Uterus (tissue), 2 donors: Measurements from ENCODE around the gene VIPR1.

Source experiments
- CTCF ChIP-seq, 4 experiments: fragments of 200-600 bp in 2 of 4; fragments of 450-650 bp in 2 of 4; sonication (generic) in 2 of 4; IDR thresholded peaks; one replicate each; pipeline ENCODE4 v1.5.1; 2016 to 2019; ENCODE audit warnings: antibody characterized with exemption in 4 of 4, mild to moderate bottlenecking in 2 of 4, moderate library complexity in 1 of 4
- POLR2A ChIP-seq, 2 donors: fragments of 450-650 bp; IDR thresholded peaks; one replicate each; pipeline ENCODE4 v1.6.1; 2016; ENCODE audit warnings: antibody characterized with exemption in 2 of 2, mild to moderate bottlenecking in 1 of 2, moderate library complexity in 1 of 2

- TF ChIP-seq CTCF (IDR thresholded peaks at IDR 0.05) (no peak), POLR2A (IDR thresholded peaks at IDR 0.05) (no peak)
These were observed 25.0 kb downstream of the VIPR1 start for GRCh38 chr3:42527368-42527917.
